Panc1 (cell line): ENCODE data around the gene SH3D21. TPM values are rescaled to one million over a fixed set of nuclear protein-coding genes. Genes with fewer than 3 reads are reported as not detected.
A peak's percentile ranks its signal among the peaks of the same experiment; 100 is the strongest.

Experiments used
- ATAC-seq: fragments of 200-7000 bp; cut with Tn5 transposase; 2 replicates; pipeline ENCODE4 v1.9.1; 2020; ENCODE audit warnings: mild to moderate bottlenecking, moderate library complexity
- BruUV-seq: library from RNA; stranded (reverse); fragments of 400-500 nt; replicated peaks from 2 replicates; lab custom pipeline; 2021; lab: Mats Ljungman, UMichigan
- CTCF ChIA-PET: fragments of 300-600 bp; sonication (Branson Sonifier 250); formaldehyde crosslinking; loops from one replicate; lab custom pipeline; 2022; ENCODE audit warnings: antibody characterized with exemption; lab: Charles Lee
- POLR2A ChIA-PET: fragments of 300-600 bp; sonication (Branson Sonifier 250); formaldehyde crosslinking; loops from one replicate; lab custom pipeline; 2022; ENCODE audit warnings: antibody characterized with exemption; lab: Charles Lee
- DNase-seq: peaks from one replicate; pipeline ENCODE4 v3.0.0-alpha.2; 2010; ENCODE audit warnings: low read depth, low spot score
- H3K27ac ChIP-seq: 2 replicates; pipeline ENCODE4 v1.5.1; 2011; ENCODE audit warnings: mild to moderate bottlenecking, low read length, inconsistent platforms
- H3K27me3 ChIP-seq: fragments of 200-500 bp; sonication (Bioruptor generic); 2 replicates; pipeline ENCODE4 v1.6.0; 2014; ENCODE audit warnings: low read length, inconsistent platforms; ENCODE audit not compliant: control insufficient read depth, insufficient read depth
- H3K36me3 ChIP-seq: fragments of 200-500 bp; sonication (Bioruptor generic); 2 replicates; pipeline ENCODE4 v1.5.1; 2014; ENCODE audit warnings: inconsistent platforms, mild to moderate bottlenecking, low read length, moderate library complexity; ENCODE audit not compliant: control insufficient read depth, insufficient read depth
- H3K4me1 ChIP-seq: 2 replicates; pipeline ENCODE4 v1.5.1; 2011; ENCODE audit warnings: inconsistent platforms, mild to moderate bottlenecking, low read length, moderate library complexity; ENCODE audit not compliant: control insufficient read depth, insufficient read depth
- H3K4me3 ChIP-seq, 2 experiments: 2 replicates each; pipeline ENCODE4 v1.5.1; 2011 to 2012; ENCODE audit warnings: low read depth in 2 of 2, low read length in 2 of 2, mild to moderate bottlenecking in 2 of 2, inconsistent platforms in 1 of 2, moderate library complexity in 1 of 2
- H3K9me3 ChIP-seq: fragments of 200-500 bp; sonication (Bioruptor generic); 2 replicates; pipeline ENCODE4 v1.5.1; 2014; ENCODE audit warnings: low read depth, mild to moderate bottlenecking, inconsistent platforms, low read length, moderate library complexity; ENCODE audit not compliant: control insufficient read depth, insufficient read depth
- CTCF ChIP-seq: fragments of 450-650 bp; IDR thresholded peaks from 2 replicates; pipeline ENCODE4 v1.5.1; 2017; ENCODE audit warnings: mild to moderate bottlenecking
- POLR2AphosphoS5 ChIP-seq: IDR thresholded peaks from 2 replicates; pipeline ENCODE4 v1.6.1; 2012; ENCODE audit warnings: mild to moderate bottlenecking, low read depth, low read length, moderate library complexity
- REST ChIP-seq, 2 experiments: IDR thresholded peaks; 2 replicates each; pipeline ENCODE4 v1.6.1; 2011 to 2012; ENCODE audit warnings: low read depth in 2 of 2, control low read depth in 1 of 2, low read length in 1 of 2, mild to moderate bottlenecking in 1 of 2, moderate library complexity in 1 of 2; ENCODE audit not compliant: insufficient read depth in 1 of 2
- SIN3A ChIP-seq: IDR thresholded peaks from 2 replicates; pipeline ENCODE4 v1.6.1; 2012; ENCODE audit warnings: low read depth, mild to moderate bottlenecking, low read length, moderate library complexity, borderline replicate concordance; ENCODE audit not compliant: insufficient read depth
- TCF7L2 ChIP-seq: IDR thresholded peaks from 2 replicates; pipeline ENCODE4 v1.6.1; 2011; ENCODE audit warnings: mild to moderate bottlenecking, low read depth, low read length, inconsistent platforms
- in situ Hi-C: cut with HindIII; loops from 2 replicates; pipeline ENCODE4 v1.10.0; 2016; ENCODE audit warnings: low sequenced_read_pairs, low pct_unique_long_range_greater_than_20kb
- intact Hi-C: fragments of 100-400 bp; cut with micrococcal nuclease; formaldehyde crosslinking; loops from one replicate; pipeline ENCODE4 v1.10.0; 2022; ENCODE audit not compliant: unreplicated experiment
- total RNA-seq: library from RNA; stranded (reverse); gene quantifications from one replicate; pipeline ENCODE4 v1.2.1, GENCODE V29; 2021; ENCODE audit not compliant: unreplicated experiment

The SH3D21 gene
- total RNA-seq, 1 experiment from 2014 or later: 18.9 TPM

DNA sequence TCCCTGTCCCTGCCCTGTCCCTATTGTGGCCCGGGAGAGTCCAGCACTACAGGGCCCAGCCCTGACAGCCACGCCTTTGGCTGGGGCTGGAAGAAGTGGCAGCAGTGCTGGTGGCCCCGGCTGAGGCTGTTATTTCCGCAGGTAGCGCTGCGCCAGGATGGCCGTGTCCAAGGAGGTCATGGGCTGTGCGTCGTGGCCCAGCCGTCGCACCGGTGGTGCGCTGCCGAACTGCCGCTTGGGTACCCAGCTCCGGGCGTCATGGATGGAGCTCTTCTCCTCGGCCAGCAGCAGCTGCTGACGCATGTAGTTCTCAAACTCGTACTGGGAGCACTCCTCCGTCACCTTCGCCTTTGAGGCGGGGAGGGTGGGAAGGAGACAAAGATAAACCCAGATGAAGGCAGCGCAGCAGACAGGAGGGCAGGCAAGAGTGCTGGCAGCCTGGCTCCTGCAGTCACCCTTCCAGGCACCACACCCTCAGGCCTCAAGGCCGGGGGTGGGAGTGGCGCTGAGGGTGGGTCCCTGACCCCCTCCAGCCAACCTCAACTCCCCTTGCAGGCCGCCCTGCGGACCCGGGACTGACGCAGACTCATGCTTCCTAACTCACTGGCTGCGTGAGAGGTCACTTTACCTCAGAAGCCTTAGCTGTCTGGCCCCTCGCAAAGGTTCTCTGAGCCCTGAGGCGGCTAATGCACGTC lies 35.6 kb downstream of the SH3D21 start:
- Histone ChIP-seq H3K27me3 (no peaks in the 10 kb centered on the region), H3K9me3 (no peaks in the 10 kb centered on the region), H3K4me3 (no peak overlapping the region), H3K4me1 (peaks cover 5% of the 10 kb centered on the region; the same call in 1 of the 2 replicates), H3K36me3 (no peaks in the 10 kb centered on the region), H3K27ac (no peak overlapping the region)
- ATAC-seq (no peak), DNase-seq (no peak)
- BruUV-seq: no TSS peak
- TF ChIP-seq SIN3A (no peak), POLR2AphosphoS5 (no peak), TCF7L2 (no peak), CTCF (no peak), REST (IDR thresholded peaks at IDR 0.05; ENCODE audit: insufficient read depth in 1 of 2, low read depth in 2 of 2, low read length in 1 of 2) (no peak)
- in situ Hi-C loops (no loop called here), intact Hi-C loops (loop anchor here (2.0 kb wide), 1 partner anchor 79 kb away; no protein-coding TSS in a partner anchor)
- ChIA-PET POLR2A (no interaction called here), CTCF (interaction anchor here (0.7 to 1.6 kb wide), 4 partner anchors 8 to 245 kb away, joined by 3 to 9 read pairs (median 4); no protein-coding TSS in a partner anchor)

DNA sequence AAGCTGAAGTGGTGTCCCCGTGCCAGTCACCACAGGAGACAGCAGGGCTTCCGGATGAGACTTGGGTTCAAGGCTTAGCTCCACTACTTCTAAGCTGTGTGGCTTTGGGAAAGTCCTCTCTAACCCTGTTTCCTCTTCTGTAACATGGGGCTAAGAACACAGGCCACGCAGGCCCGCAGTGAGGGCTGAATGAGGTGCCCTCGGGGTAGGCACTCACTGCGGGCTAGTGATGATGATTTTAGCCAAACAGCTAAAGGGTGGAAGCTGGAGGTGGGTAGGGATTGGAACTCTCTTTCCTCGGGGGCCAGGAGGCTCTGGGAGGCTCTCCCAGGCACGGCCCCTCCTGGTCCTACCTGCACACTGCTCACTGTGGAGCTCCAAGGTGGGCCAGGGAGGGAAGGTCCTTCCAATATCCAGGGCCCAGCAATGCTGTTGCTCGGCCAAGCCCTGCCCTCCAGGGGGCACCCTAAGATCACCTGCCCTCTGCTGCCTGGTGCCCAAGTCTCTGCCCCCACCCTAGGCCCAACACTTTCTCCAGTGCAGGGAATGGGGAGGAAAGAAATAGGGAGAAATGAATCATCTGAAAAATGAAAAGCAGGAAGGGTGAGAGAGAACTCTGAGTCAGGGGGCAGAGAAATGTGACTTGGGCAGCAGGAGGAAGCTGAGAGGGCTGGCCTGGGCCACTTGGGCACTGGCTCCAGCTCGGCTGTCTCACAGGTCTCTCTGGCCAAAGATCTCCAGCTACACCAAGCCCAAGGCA lies 36.4 kb downstream of the SH3D21 start:
- ChIA-PET POLR2A (no interaction called here), CTCF (interaction anchor here (0.6 to 1.6 kb wide), 7 partner anchors 19 to 245 kb away, joined by 3 to 9 read pairs (median 3); no protein-coding TSS in a partner anchor)
- DNase-seq (peak; percentile 39), ATAC-seq (peak; percentile 82)
- Histone ChIP-seq H3K4me3 (no peak overlapping the region), H3K4me1 (peaks cover 5% of the 10 kb centered on the region; the same call in 1 of the 2 replicates), H3K27ac (no peak overlapping the region), H3K36me3 (peaks cover 2% of the 10 kb centered on the region; the same call in 1 of the 2 replicates), H3K9me3 (no peaks in the 10 kb centered on the region), H3K27me3 (no peaks in the 10 kb centered on the region)
- intact Hi-C loops (loop anchor here (2.0 kb wide), 1 partner anchor 78 kb away; no protein-coding TSS in a partner anchor), in situ Hi-C loops (no loop called here)
- no TSS peak for BruUV-seq
- TF ChIP-seq CTCF (peak; percentile 90; the same call in 1 of the 2 replicates), TCF7L2 (no peak), POLR2AphosphoS5 (no peak)
